ENCODE results near the gene TMEM86B.

DNA sequence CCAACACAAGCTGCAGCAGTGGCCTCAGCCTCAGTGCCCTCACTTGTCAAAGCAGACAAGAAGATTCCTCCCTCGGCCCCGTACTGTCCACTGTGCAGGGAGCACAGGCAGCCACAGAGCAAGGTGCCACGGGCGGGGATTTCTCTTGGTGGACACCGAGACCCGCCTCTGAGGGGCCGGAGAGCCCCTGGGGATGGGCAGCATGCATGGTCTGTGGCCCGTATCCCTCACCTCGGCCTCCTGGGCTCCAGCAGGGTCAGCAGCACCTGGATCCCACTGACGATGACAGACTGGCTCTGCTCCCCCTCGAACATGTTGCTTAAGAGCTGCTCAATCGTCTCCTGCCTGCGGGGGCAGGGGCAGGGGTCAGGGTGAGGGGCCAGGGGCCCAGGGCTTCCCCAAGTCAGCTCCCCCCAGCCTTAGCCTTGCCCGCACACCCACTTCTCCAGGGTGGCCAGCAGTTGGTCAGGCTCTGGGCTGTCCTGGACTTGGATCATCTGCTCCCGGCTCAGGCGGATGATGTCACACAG lies 13.4 kb upstream of the TMEM86B start:
- no peak for TF ChIP-seq ZNF274 (IDR thresholded peaks at IDR 0.05; ENCODE audit: low read length)
- TF ChIP-seq ZNF274 (tag by site-specific recombination; IDR thresholded peaks at IDR 0.05; ENCODE audit: borderline replicate concordance): no peak
- TF ChIP-seq ZNF132 (tag by site-specific recombination; IDR thresholded peaks at IDR 0.05; ENCODE audit: borderline replicate concordance): no peak
- TF ChIP-seq CTCF (tag by site-specific recombination; IDR thresholded peaks at IDR 0.05): no peak
